SK-N-SH (cell line): Measurements from ENCODE around the gene TTC16.

Experiments used
- CTCF ChIP-seq: fragments of 200-600 bp; sonication (generic); IDR thresholded peaks from 2 replicates; pipeline ENCODE4 v1.6.1; 2017; ENCODE audit warnings: antibody characterized with exemption, mild to moderate bottlenecking, moderate library complexity
- EZH2phosphoT487 ChIP-seq: fragments of 200-600 bp; sonication (generic); IDR thresholded peaks from 2 replicates; pipeline ENCODE4 v1.6.1; 2017; ENCODE audit warnings: low read depth, mixed run types, mild to moderate bottlenecking, antibody characterized with exemption, moderate library complexity, borderline replicate concordance
- FOXJ3 ChIP-seq: sonication (generic); formaldehyde crosslinking; IDR thresholded peaks from 2 replicates; pipeline ENCODE4 v1.5.1; 2020; ENCODE audit warnings: mild to moderate bottlenecking, missing genetic modification reagents
- FOXM1 ChIP-seq: IDR thresholded peaks from 2 replicates; pipeline ENCODE4 v1.4.0; 2012; ENCODE audit warnings: low read depth, mild to moderate bottlenecking
- JUND ChIP-seq: IDR thresholded peaks from 2 replicates; pipeline ENCODE4 v1.4.0; 2012
- MAX ChIP-seq: IDR thresholded peaks from 2 replicates; pipeline ENCODE4 v1.4.0; 2012; ENCODE audit warnings: low read depth
- MXI1 ChIP-seq: IDR thresholded peaks from 2 replicates; pipeline ENCODE4 v1.6.1; 2012; ENCODE audit warnings: mild to moderate bottlenecking, low read depth, low read length, improper control_type of control experiment
- NFIC ChIP-seq: IDR thresholded peaks from 2 replicates; pipeline ENCODE4 v1.4.0; 2012; ENCODE audit warnings: borderline replicate concordance
- POLR2AphosphoS5 ChIP-seq: IDR thresholded peaks from 2 replicates; pipeline ENCODE4 v1.6.1; 2012; ENCODE audit warnings: low read depth, low read length
- RAD21 ChIP-seq: IDR thresholded peaks from 2 replicates; pipeline ENCODE4 v1.6.1; 2012; ENCODE audit warnings: mild to moderate bottlenecking, low read length
- RFX5 ChIP-seq: IDR thresholded peaks from 2 replicates; pipeline ENCODE4 v1.6.1; 2012; ENCODE audit warnings: mild to moderate bottlenecking, improper control_type of control experiment, low read length
- SMC3 ChIP-seq: IDR thresholded peaks from 2 replicates; pipeline ENCODE4 v1.6.1; 2012; ENCODE audit warnings: low read depth, low read length, improper control_type of control experiment
- USF1 ChIP-seq: IDR thresholded peaks from 2 replicates; pipeline ENCODE4 v1.4.0; 2012; ENCODE audit warnings: low read depth, borderline replicate concordance
- USF2 ChIP-seq: fragments of 150-350 bp; IDR thresholded peaks from 2 replicates; pipeline ENCODE4 v1.6.1; 2017; ENCODE audit warnings: antibody characterized with exemption, low read length, low read depth, borderline replicate concordance

GRCh38 chr9:127714020-127714750, 1.7 kb upstream of the TTC16 start:
- TF ChIP-seq EZH2phosphoT487 (no peak), USF1 (no peak), CTCF (no peak), USF2 (no peak), SMC3 (no peak), JUND (no peak), POLR2AphosphoS5 (no peak), RFX5 (no peak), FOXM1 (no peak), RAD21 (no peak), MAX (no peak), MXI1 (no peak), NFIC (no peak), FOXJ3 (CRISPR knock-in tag) (no peak)
